OCI-LY7 (cell line): ENCODE results near the gene OR4D6. TPM values are rescaled to one million over a fixed set of nuclear protein-coding genes. Genes with fewer than 3 reads are reported as not detected.

Experiments
- BruUV-seq: library from RNA; stranded (reverse); fragments of 400-500 nt; replicated peaks from 2 replicates; lab custom pipeline; 2021; lab: Mats Ljungman, UMichigan
- CTCF ChIA-PET: fragments of 300-600 bp; sonication (Branson Sonifier 250); formaldehyde crosslinking; loops from one replicate; lab custom pipeline; 2022; ENCODE audit warnings: antibody characterized with exemption; ENCODE audit not compliant: unreplicated experiment; lab: Charles Lee
- POLR2A ChIA-PET: fragments of 300-600 bp; sonication (Branson Sonifier 250); formaldehyde crosslinking; loops from one replicate; lab custom pipeline; 2022; ENCODE audit warnings: antibody characterized with exemption; lab: Charles Lee
- DNase-seq: peaks from one replicate; pipeline ENCODE4 v3.0.0-alpha.2; 2015; ENCODE audit warnings: low spot score
- H2AFZ ChIP-seq: fragments of 200-600 bp; sonication (generic), shearing (Covaris generic); 2 replicates; pipeline ENCODE4 v1.6.1; 2014; ENCODE audit warnings: mild to moderate bottlenecking, antibody characterized with exemption, low read length, moderate library complexity
- H3K27ac ChIP-seq: fragments of 200-600 bp; sonication (generic); 2 replicates; pipeline ENCODE4 v1.5.1; 2014; ENCODE audit warnings: mixed run types, low read depth, mild to moderate bottlenecking, moderate library complexity, low read length, inconsistent platforms; ENCODE audit not compliant: poor library complexity, severe bottlenecking
- H3K36me3 ChIP-seq: fragments of 200-600 bp; sonication (generic); 2 replicates; pipeline ENCODE4 v1.6.1; 2014; ENCODE audit warnings: mild to moderate bottlenecking, antibody characterized with exemption, low read length, moderate library complexity, mixed read lengths; ENCODE audit not compliant: insufficient read depth
- H3K4me1 ChIP-seq: fragments of 200-600 bp; sonication (generic); 2 replicates; pipeline ENCODE4 v1.5.1; 2014; ENCODE audit warnings: mild to moderate bottlenecking, low read length; ENCODE audit not compliant: insufficient read depth, poor library complexity, severe bottlenecking
- H3K4me2 ChIP-seq: fragments of 200-600 bp; sonication (generic); 2 replicates; pipeline ENCODE4 v1.6.1; 2014; ENCODE audit warnings: mild to moderate bottlenecking, low read length
- H3K4me3 ChIP-seq: fragments of 200-600 bp; sonication (generic); 2 replicates; pipeline ENCODE4 v1.5.1; 2014; ENCODE audit warnings: mild to moderate bottlenecking, low read depth, low read length; ENCODE audit not compliant: poor library complexity, severe bottlenecking
- H3K79me2 ChIP-seq: fragments of 200-600 bp; sonication (generic); 2 replicates; pipeline ENCODE4 v1.6.1; 2016; ENCODE audit warnings: low read depth, mild to moderate bottlenecking, low read length, moderate library complexity, mixed read lengths; ENCODE audit not compliant: insufficient read depth
- H3K9me2 ChIP-seq: fragments of 200-600 bp; sonication (generic); 2 replicates; pipeline ENCODE4 v1.6.1; 2016; ENCODE audit warnings: mild to moderate bottlenecking, low read length, mixed read lengths; ENCODE audit not compliant: insufficient read depth
- H3K9me3 ChIP-seq: fragments of 200-600 bp; sonication (generic); 2 replicates; pipeline ENCODE4 v1.6.1; 2014; ENCODE audit warnings: mild to moderate bottlenecking, mixed run types, low read length, mixed read lengths
- H4K20me1 ChIP-seq: fragments of 200-600 bp; sonication (generic); 2 replicates; pipeline ENCODE4 v1.6.1; 2014; ENCODE audit warnings: mild to moderate bottlenecking, antibody characterized with exemption, low read length, moderate library complexity, mixed read lengths; ENCODE audit not compliant: insufficient read depth
- EZH2phosphoT487 ChIP-seq: fragments of 200-600 bp; sonication (generic); IDR thresholded peaks from 2 replicates; pipeline ENCODE4 v1.6.1; 2018; ENCODE audit warnings: low read depth, borderline replicate concordance, mild to moderate bottlenecking, mixed run types, antibody characterized with exemption, low read length, moderate library complexity, mixed read lengths
- intact Hi-C: fragments of 100-400 bp; cut with micrococcal nuclease; formaldehyde crosslinking; loops from one replicate; pipeline ENCODE4 v1.10.0; 2022; ENCODE audit not compliant: unreplicated experiment
- total RNA-seq, 2 experiments: library from RNA; depleted of rRNA in 1 of 2; stranded (reverse); fragments of >200 nt in 1 of 2; shearing (Covaris generic) in 1 of 2; gene quantifications; 2 replicates each; pipeline ENCODE4 v1.2.3, GENCODE V29; 2014 to 2022
- TF ChIP-seq, protein P1 (sequence below): fragments of 200-600 bp; sonication (generic); conservative IDR thresholded peaks from 2 replicates; pipeline ENCODE4 v1.5.1; 2014; ENCODE audit warnings: mild to moderate bottlenecking, antibody characterized with exemption, low read length, moderate library complexity, mixed read lengths

The OR4D6 gene
- total RNA-seq, 2 experiments from 2014 or later = not detected

DNA sequence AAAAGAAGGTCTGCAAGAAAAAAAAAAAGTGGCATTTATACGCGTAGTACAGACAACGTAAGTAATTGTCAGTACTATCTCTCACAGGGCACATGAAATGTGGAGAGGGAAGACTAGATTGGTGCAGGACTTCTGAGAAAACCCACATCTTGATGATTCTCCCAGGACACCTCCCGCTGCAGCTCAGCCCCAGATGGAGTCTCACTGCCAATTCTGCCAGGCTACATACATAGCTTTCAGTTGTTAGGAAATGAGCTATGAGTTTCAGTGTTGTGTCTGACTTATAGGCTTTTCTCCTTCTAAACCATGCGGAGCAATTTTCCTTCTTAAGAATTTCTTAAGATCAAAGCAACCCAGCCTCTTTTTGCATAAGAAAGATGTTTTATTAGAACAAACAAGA lies 40.1 kb upstream of the OR4D6 start:
- Histone ChIP-seq H3K4me3 (no peak overlapping the region), H3K9me3 (no peaks in the 10 kb centered on the region), H2AFZ (no peak overlapping the region), H3K79me2 (no peaks in the 10 kb centered on the region), H3K4me2 (no peak overlapping the region), H3K4me1 (no peaks in the 10 kb centered on the region), H3K27ac (no peak overlapping the region), H4K20me1 (no peaks in the 10 kb centered on the region), H3K36me3 (no peaks in the 10 kb centered on the region), H3K9me2 (no peaks in the 10 kb centered on the region)
- TF ChIP-seq EZH2phosphoT487 = no peak
- TF ChIP-seq, protein P1, sequence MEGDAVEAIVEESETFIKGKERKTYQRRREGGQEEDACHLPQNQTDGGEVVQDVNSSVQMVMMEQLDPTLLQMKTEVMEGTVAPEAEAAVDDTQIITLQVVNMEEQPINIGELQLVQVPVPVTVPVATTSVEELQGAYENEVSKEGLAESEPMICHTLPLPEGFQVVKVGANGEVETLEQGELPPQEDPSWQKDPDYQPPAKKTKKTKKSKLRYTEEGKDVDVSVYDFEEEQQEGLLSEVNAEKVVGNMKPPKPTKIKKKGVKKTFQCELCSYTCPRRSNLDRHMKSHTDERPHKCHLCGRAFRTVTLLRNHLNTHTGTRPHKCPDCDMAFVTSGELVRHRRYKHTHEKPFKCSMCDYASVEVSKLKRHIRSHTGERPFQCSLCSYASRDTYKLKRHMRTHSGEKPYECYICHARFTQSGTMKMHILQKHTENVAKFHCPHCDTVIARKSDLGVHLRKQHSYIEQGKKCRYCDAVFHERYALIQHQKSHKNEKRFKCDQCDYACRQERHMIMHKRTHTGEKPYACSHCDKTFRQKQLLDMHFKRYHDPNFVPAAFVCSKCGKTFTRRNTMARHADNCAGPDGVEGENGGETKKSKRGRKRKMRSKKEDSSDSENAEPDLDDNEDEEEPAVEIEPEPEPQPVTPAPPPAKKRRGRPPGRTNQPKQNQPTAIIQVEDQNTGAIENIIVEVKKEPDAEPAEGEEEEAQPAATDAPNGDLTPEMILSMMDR = no peak
- ChIA-PET CTCF (no interaction called here), POLR2A (no interaction called here)
- DNase-seq = no peak
- no TSS peak for BruUV-seq
- intact Hi-C loops = no loop called here

DNA sequence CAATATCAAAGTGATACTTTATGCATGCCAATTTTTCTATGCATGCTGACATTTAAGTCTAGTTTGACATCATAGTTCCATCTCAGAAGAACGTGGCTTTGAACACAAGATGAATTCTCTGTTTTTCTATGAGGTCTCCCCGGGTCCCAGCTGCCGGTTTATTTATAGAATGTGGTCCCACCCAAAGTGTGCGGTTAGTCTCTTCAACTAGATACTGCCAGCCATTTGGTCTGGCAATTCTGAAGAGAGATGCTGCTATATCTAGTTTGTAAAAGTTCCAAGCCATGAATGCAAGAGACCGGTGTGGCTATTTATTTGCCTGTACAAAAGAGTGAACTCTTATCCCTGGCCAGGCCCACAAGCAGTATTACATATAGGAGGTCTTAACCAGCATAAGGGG lies 39.7 kb upstream of the OR4D6 start:
- Histone ChIP-seq H3K4me1 (no peaks in the 10 kb centered on the region), H3K9me2 (no peaks in the 10 kb centered on the region), H3K36me3 (no peaks in the 10 kb centered on the region), H2AFZ (no peak overlapping the region), H3K4me3 (no peak overlapping the region), H3K79me2 (no peaks in the 10 kb centered on the region), H4K20me1 (no peaks in the 10 kb centered on the region), H3K27ac (no peak overlapping the region), H3K9me3 (no peaks in the 10 kb centered on the region), H3K4me2 (no peak overlapping the region)
- ChIA-PET POLR2A (interaction anchor here (0.5 kb wide), 1 partner anchor 689 kb away, joined by 14 read pairs; no protein-coding TSS in a partner anchor), CTCF (no interaction called here)
- intact Hi-C loops = no loop called here
- DNase-seq = no peak
- TF ChIP-seq, protein P1 = no peak
- TF ChIP-seq EZH2phosphoT487 = no peak
- BruUV-seq = no TSS peak

GRCh38 chr11:59418156-59418555 lies 38.6 kb upstream of the OR4D6 start:
- Histone ChIP-seq H3K4me2 (no peak overlapping the region), H3K79me2 (no peaks in the 10 kb centered on the region), H3K9me3 (no peaks in the 10 kb centered on the region), H4K20me1 (no peaks in the 10 kb centered on the region), H3K27ac (no peak overlapping the region), H3K4me1 (no peaks in the 10 kb centered on the region), H3K36me3 (no peaks in the 10 kb centered on the region), H3K4me3 (no peak overlapping the region), H3K9me2 (no peaks in the 10 kb centered on the region), H2AFZ (no peak overlapping the region)
- no peak for DNase-seq
- no TSS peak for BruUV-seq
- ChIA-PET CTCF (no interaction called here), POLR2A (interaction anchor here (0.6 to 1.2 kb wide), 3 partner anchors 16 to 393 kb away, joined by 3 to 4 read pairs (median 3); no protein-coding TSS in a partner anchor)
- TF ChIP-seq, protein P1 = no peak
- no peak for TF ChIP-seq EZH2phosphoT487
- intact Hi-C loops = no loop called here
